ENCODE data around the gene PRRT2. TPM values are rescaled to one million over a fixed set of nuclear protein-coding genes. Genes with fewer than 3 reads are reported as not detected.
A peak's percentile ranks its signal among the peaks of the same experiment; 100 is the strongest.

PRRT2 gene
- total RNA-seq, 6 experiments from 2014 or later: 0.15 to 0.98 (median 0.51) TPM; not detected in 2

DNA sequence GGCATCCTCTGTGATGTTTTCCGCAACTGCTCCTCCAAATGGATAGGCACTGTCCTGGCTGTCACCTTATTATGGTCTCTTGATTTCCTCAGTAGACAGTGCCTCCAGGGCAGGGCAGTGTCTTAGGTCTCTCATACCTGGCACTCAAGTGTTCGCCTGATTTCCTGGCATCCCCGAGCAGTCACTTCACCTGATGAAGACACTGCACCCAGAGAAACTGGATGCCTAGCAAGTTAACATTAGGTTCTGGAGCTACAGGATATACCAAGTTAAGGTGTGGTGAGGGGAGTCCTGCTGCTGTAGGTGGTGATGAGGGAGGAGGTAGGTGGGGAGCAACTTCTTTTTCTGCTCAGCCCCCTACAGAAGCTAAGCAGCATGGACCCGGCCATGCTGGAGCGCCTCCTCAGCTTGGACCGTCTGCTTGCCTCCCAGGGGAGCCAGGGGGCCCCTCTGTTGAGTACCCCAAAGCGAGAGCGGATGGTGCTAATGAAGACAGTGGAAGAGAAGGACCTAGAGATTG is 9.5 kb upstream of the PRRT2 start:
- Histone ChIP-seq H3K4me1 (peaks cover 0 to 10% (median 3%) of the 10 kb centered on the region in 4 donors), H3K9me3 (no peaks in the 10 kb centered on the region), H3K4me3 (no peak overlapping the region), H3K27ac (no peak overlapping the region), H3K27me3 (no peaks in the 10 kb centered on the region), H3K36me3 (peaks cover 0 to 6% (median 0%) of the 10 kb centered on the region in 4 donors)
- DNase-seq (no peak), ATAC-seq (no peak)
- intact Hi-C loops (cut with DNase I): no loop called here
- TF ChIP-seq, protein P1, sequence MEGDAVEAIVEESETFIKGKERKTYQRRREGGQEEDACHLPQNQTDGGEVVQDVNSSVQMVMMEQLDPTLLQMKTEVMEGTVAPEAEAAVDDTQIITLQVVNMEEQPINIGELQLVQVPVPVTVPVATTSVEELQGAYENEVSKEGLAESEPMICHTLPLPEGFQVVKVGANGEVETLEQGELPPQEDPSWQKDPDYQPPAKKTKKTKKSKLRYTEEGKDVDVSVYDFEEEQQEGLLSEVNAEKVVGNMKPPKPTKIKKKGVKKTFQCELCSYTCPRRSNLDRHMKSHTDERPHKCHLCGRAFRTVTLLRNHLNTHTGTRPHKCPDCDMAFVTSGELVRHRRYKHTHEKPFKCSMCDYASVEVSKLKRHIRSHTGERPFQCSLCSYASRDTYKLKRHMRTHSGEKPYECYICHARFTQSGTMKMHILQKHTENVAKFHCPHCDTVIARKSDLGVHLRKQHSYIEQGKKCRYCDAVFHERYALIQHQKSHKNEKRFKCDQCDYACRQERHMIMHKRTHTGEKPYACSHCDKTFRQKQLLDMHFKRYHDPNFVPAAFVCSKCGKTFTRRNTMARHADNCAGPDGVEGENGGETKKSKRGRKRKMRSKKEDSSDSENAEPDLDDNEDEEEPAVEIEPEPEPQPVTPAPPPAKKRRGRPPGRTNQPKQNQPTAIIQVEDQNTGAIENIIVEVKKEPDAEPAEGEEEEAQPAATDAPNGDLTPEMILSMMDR (IDR thresholded peaks at IDR 0.05): no peak
- no peak for TF ChIP-seq POLR2A (IDR thresholded peaks at IDR 0.05)
- WGBS (ENCODE audit: insufficient coverage, low coverage, low lambda C conversion rate, missing lambda C conversion rate): 98% methylated on average over 6 of the region's 8 CpGs

DNA sequence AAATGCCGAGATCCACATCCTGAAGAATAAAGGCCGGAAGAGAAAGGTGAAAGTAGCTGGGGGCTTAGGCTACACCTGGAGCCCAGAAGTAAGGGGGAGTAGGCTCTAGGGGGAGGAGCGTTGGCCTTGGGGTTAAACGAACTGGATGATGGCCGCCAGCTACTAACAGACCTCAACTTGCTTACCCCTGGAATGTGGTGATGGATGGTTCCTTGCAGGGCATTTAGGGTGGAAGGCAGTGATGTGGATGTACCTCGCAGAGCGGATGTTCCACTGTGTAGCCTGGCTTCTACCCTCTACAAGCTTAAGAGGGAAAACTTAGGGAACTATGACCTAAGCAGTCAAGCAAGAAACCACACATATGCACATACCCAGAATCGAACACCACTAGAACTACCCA is 8.0 kb upstream of the PRRT2 start:
- no peaks in the 10 kb centered on the region for H3K9me3 ChIP-seq
- peaks cover 0 to 15% (median 5%) of the 10 kb centered on the region in 4 donors for H3K4me1 ChIP-seq
- intact Hi-C loops (cut with DNase I): no loop called here
- TF ChIP-seq, protein P1 (IDR thresholded peaks at IDR 0.05): no peak
- TF ChIP-seq POLR2A (IDR thresholded peaks at IDR 0.05): no peak
- peaks cover 0 to 3% (median under 1%) of the 10 kb centered on the region in 4 donors for H3K36me3 ChIP-seq
- WGBS (ENCODE audit: insufficient coverage, low coverage, low lambda C conversion rate, missing lambda C conversion rate): 78% methylated on average over 7 of the region's 8 CpGs
- ATAC-seq (no peak), DNase-seq (peak in 1 of 3 donors; percentile 25)
- no peak overlapping the region for H3K4me3 ChIP-seq
- H3K27ac ChIP-seq: peak overlapping the region in 2 of 3 donors; percentile 93 to 98
- H3K27me3 ChIP-seq: no peaks in the 10 kb centered on the region

DNA sequence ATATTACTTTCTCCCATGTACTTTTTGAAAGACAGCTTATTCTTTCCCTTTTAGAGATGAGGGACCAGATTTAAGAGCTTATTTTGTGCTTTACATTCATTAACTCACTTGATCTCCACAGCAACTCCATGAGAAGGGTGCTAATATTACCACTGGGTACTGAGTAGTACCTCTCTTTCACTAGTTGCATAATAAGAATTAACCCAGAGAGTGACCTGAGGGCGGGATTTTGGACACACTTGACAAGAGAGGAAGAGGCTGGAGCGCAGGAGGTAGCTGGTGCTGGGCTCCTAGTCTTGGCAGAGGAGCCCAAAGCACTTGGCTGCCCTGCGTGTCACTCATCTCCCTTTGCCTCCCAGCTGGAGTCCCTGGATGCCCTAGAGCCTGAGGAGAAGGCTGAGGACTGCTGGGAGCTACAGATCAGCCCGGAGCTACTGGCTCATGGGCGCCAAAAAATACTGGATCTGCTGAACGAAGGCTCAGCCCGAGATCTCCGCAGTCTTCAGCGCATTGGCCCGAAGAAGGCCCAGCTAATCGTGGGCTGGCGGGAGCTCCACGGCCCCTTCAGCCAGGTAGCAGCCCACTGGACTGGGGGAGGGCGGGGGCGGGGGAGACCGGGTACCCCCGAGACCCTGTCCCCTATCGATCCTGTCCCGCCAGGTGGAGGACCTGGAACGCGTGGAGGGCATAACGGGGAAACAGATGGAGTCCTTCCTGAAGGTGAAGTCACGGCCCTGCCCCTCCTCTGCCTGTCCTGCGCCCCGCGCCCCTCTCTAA is 7.3 kb upstream of the PRRT2 start:
- ATAC-seq: peak; percentile 24 to 59 (median 57)
- Histone ChIP-seq H3K27ac (peak overlapping the region; percentile 93 to 98 (median 98)), H3K36me3 (peaks cover 0 to 5% (median 0%) of the 10 kb centered on the region in 4 donors), H3K4me1 (peaks cover 0 to 15% (median 5%) of the 10 kb centered on the region in 4 donors), H3K9me3 (no peaks in the 10 kb centered on the region), H3K27me3 (no peaks in the 10 kb centered on the region), H3K4me3 (peak overlapping the region; percentile 75 to 98 (median 79))
- intact Hi-C loops (cut with DNase I): no loop called here
- TF ChIP-seq POLR2A (IDR thresholded peaks at IDR 0.05): no peak
- TF ChIP-seq, protein P1 (IDR thresholded peaks at IDR 0.05): no peak
- 0% methylated on average over 2 of the region's 26 CpGs for WGBS (ENCODE audit: insufficient coverage, low coverage, low lambda C conversion rate, missing lambda C conversion rate)
- peak in 2 of 3 donors; percentile 89 to 90 for DNase-seq

DNA sequence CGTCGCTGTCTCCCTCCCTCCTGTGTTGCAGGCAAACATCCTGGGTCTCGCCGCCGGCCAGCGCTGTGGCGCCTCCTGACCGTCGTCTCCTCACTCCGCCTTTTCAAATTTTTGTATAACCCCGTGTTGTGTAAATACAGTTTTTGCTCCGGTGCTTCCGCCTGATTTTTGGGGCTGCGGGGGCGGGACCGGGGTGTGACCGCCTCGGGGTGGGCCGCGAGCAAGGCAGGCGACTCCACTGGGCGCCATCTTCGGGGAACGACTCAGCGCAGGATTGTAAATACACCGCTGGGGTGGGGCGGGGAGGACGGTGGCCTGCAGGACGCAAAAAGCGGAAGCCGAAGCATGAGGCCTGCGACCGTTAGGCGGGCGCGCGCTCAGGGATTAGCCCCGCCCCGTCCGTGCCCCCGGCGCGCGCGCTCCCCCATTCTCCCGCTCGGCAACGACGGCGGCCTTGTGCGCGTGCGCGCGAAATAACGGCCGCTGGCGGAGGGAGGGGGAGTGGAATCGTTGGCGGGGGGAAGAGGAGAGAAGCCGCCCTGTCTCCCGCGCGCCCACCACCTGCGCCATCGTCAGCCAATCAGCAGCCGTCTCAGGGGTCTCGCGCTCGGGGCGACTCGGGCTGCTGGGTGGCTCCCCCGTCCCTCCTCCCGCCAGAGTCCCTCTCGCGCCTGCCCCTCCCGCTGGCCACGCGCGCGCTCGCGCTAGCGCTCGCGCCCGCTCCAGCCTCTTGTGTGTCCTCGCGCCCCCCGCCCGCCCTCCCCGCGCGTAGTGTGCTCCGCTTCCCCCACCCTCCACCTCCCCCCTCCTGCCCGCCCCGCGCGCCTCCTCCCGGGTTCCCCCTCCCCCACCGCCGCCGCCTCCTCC is 6.5 kb upstream of the PRRT2 start:
- no peaks in the 10 kb centered on the region for H3K9me3 ChIP-seq
- DNase-seq: peak; percentile 98 to 99 (median 99)
- H3K4me3 ChIP-seq: peak overlapping the region; percentile 75 to 98 (median 79)
- WGBS (ENCODE audit: insufficient coverage, low coverage, low lambda C conversion rate, missing lambda C conversion rate): 0% methylated on average over 29 of the region's 103 CpGs
- intact Hi-C loops (cut with DNase I): no loop called here
- H3K4me1 ChIP-seq: peaks cover 0 to 16% (median 5%) of the 10 kb centered on the region in 4 donors
- peaks cover 0 to 10% (median 0%) of the 10 kb centered on the region in 4 donors for H3K36me3 ChIP-seq
- ATAC-seq: peak; percentile 81 to 88 (median 86)
- peak; percentile 82 for TF ChIP-seq POLR2A (IDR thresholded peaks at IDR 0.05)
- TF ChIP-seq, protein P1 (IDR thresholded peaks at IDR 0.05): no peak
- H3K27ac ChIP-seq: peak overlapping the region; percentile 93 to 98 (median 98)
- no peaks in the 10 kb centered on the region for H3K27me3 ChIP-seq

All from right lobe of liver (tissue), 6 donors.